Measurements from ENCODE around the gene CRHR1. TPM values are rescaled to one million over a fixed set of nuclear protein-coding genes. Genes with fewer than 3 reads are reported as not detected.

CRHR1 gene
- total RNA-seq, 4 donors from 2014 or later, result 1.5 to 24.7 (median 7.4) TPM

DNA sequence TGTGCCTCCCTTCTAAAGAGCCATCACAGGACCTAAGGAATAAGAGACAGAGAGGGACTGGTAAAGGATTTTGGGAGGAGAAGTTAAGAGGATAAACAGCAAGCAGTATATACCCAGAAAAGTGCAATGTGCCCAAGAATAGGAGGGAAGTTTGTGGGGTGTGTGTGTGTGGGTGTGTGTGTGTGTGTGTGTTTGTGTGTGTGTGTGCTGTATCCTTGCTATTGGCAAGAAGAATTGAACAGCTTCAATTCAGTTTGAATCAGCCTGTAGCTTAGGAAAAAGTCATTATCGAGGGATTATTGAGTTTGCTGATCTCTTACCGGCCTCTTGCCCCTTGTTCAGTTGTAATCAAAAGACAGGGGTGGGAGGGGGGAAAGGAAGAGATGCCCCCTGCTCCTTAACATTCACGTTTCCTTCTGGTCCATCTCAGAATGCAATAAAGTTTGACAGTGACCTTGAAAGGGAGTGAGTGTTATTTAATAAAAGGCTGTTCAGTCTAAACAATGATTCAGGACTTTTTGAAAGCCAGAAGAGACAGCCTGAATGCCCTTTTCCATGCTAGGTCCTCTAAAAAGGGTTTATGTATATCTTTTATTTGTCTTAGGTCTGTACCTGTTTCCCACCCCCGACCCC is 86.3 kb downstream of the CRHR1 start:
- no peaks in the 10 kb centered on the region for H3K9me3 ChIP-seq
- no peaks in the 10 kb centered on the region for H3K36me3 ChIP-seq
- H3K4me3 ChIP-seq, result no peak overlapping the region
- no peaks in the 10 kb centered on the region for H3K4me1 ChIP-seq
- H3K27ac ChIP-seq, result no peak overlapping the region
- no peak for DNase-seq
- intact Hi-C loops (cut with DNase I; ENCODE audit: low total_unique reads), result no loop called here
- no peaks in the 10 kb centered on the region for H3K27me3 ChIP-seq
- TF ChIP-seq, protein P1, sequence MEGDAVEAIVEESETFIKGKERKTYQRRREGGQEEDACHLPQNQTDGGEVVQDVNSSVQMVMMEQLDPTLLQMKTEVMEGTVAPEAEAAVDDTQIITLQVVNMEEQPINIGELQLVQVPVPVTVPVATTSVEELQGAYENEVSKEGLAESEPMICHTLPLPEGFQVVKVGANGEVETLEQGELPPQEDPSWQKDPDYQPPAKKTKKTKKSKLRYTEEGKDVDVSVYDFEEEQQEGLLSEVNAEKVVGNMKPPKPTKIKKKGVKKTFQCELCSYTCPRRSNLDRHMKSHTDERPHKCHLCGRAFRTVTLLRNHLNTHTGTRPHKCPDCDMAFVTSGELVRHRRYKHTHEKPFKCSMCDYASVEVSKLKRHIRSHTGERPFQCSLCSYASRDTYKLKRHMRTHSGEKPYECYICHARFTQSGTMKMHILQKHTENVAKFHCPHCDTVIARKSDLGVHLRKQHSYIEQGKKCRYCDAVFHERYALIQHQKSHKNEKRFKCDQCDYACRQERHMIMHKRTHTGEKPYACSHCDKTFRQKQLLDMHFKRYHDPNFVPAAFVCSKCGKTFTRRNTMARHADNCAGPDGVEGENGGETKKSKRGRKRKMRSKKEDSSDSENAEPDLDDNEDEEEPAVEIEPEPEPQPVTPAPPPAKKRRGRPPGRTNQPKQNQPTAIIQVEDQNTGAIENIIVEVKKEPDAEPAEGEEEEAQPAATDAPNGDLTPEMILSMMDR (IDR thresholded peaks at IDR 0.05), result no peak
- TF ChIP-seq POLR2A (IDR thresholded peaks at IDR 0.05), result no peak

DNA sequence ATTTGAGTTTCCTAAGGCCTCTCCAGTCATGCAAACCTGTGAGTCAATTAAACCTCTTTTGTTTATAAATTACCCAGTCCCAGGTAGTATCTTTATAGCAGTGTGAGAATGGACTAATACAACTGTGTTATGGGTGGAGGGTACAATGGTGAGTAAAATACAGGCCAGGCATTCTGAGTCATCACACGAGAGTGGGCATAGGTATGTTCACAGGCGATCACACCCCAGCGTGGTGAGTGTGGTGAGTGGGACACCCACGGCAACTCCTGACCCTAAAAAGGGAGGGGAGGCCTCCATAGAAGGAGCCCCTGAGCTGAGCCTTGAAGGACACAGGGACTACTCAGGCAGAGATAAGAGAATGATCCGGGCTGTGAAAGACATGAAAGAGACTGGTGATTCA is 87.6 kb downstream of the CRHR1 start:
- no peaks in the 10 kb centered on the region for H3K4me1 ChIP-seq
- no peak for DNase-seq
- TF ChIP-seq POLR2A (IDR thresholded peaks at IDR 0.05), result no peak
- TF ChIP-seq, protein P1 (IDR thresholded peaks at IDR 0.05), result no peak
- no peak overlapping the region for H3K4me3 ChIP-seq
- H3K27me3 ChIP-seq, result no peaks in the 10 kb centered on the region
- no peak overlapping the region for H3K27ac ChIP-seq
- H3K36me3 ChIP-seq, result no peaks in the 10 kb centered on the region
- no peaks in the 10 kb centered on the region for H3K9me3 ChIP-seq
- intact Hi-C loops (cut with DNase I; ENCODE audit: low total_unique reads), result no loop called here

DNA sequence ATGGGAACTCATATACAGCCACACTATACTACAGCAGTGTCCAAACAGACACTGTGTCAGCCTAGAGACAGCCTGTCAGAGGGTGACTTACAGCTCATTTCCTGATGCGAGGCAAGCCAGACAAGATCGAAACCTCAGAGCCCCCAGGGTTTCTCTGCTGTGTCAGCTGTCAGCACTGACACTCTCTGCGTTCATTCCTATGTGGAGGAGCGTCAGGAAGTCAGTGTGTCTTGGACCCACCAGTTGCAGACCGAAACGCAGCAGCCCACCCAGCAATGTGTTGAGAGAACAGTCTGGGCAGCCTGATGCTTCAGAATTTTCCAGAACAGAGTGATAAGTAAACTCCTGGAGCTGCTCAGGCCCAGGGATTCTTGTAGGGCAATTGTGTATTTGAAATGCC is 89.6 kb downstream of the CRHR1 start:
- intact Hi-C loops (cut with DNase I; ENCODE audit: low total_unique reads), result no loop called here
- H3K27ac ChIP-seq, result no peak overlapping the region
- H3K36me3 ChIP-seq, result no peaks in the 10 kb centered on the region
- no peaks in the 10 kb centered on the region for H3K9me3 ChIP-seq
- DNase-seq, result no peak
- H3K4me3 ChIP-seq, result no peak overlapping the region
- no peak for TF ChIP-seq POLR2A (IDR thresholded peaks at IDR 0.05)
- TF ChIP-seq, protein P1 (IDR thresholded peaks at IDR 0.05), result no peak
- no peaks in the 10 kb centered on the region for H3K27me3 ChIP-seq
- H3K4me1 ChIP-seq, result no peaks in the 10 kb centered on the region

DNA sequence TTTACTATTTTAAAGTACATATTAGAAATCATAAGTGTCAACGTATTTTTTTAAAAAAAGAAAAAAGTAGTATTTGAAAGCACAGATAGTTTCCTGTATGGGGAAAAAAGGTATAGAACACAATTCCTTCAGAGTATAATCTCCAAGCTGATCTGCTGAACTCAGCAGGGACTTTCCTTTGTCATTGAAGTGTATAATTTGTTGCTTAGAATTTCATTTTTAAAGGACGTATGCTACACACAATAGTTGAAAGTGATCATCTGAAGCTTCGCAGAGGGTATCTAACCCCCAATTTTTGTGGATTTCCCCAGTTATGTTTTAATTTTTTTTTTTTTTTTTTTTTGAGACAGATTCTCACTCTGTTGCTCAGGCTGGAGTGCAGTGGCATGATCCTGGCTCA is 90.0 kb downstream of the CRHR1 start:
- TF ChIP-seq, protein P1 (IDR thresholded peaks at IDR 0.05), result no peak
- TF ChIP-seq POLR2A (IDR thresholded peaks at IDR 0.05), result no peak
- Histone ChIP-seq H3K4me3 (no peak overlapping the region), H3K9me3 (no peaks in the 10 kb centered on the region), H3K36me3 (no peaks in the 10 kb centered on the region), H3K4me1 (no peaks in the 10 kb centered on the region), H3K27ac (no peak overlapping the region), H3K27me3 (no peaks in the 10 kb centered on the region)
- intact Hi-C loops (cut with DNase I; ENCODE audit: low total_unique reads), result no loop called here
- DNase-seq, result no peak

DNA sequence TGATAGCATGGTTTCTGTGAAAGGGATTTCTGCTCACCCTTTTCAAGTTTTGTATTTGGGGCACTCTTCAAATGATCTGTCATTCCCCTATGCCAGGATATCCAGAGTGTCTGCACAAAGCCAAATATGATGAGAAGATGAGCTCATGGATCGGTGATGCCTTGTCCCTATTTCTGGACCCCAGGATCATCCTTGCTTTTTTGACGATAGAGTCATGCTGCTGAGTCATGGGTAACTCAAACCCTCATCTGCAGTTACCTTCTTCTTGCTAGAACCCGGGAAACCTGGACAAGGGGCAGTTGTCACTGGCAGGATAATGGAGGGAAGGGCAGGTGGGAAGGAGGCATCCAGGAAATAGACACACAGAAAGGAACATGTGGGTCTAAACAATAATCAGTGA is 92.4 kb downstream of the CRHR1 start:
- Histone ChIP-seq H3K36me3 (no peaks in the 10 kb centered on the region), H3K4me3 (no peak overlapping the region), H3K9me3 (no peaks in the 10 kb centered on the region), H3K27me3 (no peaks in the 10 kb centered on the region), H3K27ac (no peak overlapping the region), H3K4me1 (no peaks in the 10 kb centered on the region)
- TF ChIP-seq POLR2A (IDR thresholded peaks at IDR 0.05), result no peak
- TF ChIP-seq, protein P1 (IDR thresholded peaks at IDR 0.05), result no peak
- intact Hi-C loops (cut with DNase I; ENCODE audit: low total_unique reads), result no loop called here
- no peak for DNase-seq

All from uterus (tissue), 4 donors.